ENCODE results near the gene TMEM151B.
"Not testable (repeated sequence)": the region's sequence is repeated elsewhere in the genome, so short reads cannot be mapped to it uniquely, and the experiment has no call there.

The TMEM151B gene

DNA sequence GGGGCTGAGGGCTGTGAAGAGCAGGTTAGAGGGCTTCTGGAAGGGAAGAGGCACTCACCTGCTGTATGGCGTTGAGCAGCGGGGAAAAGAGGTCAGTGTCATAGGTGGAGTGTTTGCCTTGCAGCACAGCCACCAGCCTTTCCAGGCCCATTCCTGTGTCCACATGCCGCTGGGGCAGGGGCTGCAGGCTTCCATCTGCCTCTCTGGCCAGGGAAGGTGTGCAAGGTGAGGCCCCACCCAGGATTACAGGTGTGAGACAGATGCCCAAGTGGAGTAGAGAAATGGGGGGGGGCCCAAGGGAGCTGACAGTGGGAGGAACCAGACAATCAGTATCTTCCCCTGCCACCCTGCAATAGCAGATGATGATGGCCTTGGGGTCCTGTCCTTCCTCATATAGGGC is 40.0 kb downstream of the TMEM151B start:
- CTCF ChIA-PET: interaction anchor here (1.3 to 16.0 kb wide), 5 partner anchors 10 to 73 kb away, joined by 3 to 158 read pairs (median 41); partner anchors contain the start of genes NFKBIE and TMEM151B

DNA sequence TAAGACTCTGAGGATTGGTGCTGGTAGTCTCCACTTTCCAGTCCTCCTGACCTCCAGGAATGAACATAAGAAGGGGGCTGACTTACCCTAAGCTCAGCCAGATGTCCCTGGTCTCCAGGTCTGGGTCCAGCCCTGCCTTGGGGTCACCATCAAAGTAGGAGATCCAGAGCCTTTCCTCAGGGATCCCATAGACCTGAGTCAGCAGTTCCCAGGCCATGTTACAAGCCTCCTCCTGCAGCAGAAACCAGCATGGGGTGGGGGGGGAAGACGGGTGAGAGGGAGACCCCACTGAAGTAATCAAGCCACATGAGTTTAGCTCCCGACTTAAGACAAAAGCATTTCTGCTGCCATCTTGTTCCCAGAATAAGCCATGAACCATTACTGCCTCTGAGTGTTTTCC is 41.1 kb downstream of the TMEM151B start:
- CTCF ChIA-PET: interaction anchor here (0.7 to 7.6 kb wide), 10 partner anchors 11 to 139 kb away, joined by 3 to 148 read pairs (median 4); partner anchors contain the start of gene TMEM151B
- TF ChIP-seq, protein P1, sequence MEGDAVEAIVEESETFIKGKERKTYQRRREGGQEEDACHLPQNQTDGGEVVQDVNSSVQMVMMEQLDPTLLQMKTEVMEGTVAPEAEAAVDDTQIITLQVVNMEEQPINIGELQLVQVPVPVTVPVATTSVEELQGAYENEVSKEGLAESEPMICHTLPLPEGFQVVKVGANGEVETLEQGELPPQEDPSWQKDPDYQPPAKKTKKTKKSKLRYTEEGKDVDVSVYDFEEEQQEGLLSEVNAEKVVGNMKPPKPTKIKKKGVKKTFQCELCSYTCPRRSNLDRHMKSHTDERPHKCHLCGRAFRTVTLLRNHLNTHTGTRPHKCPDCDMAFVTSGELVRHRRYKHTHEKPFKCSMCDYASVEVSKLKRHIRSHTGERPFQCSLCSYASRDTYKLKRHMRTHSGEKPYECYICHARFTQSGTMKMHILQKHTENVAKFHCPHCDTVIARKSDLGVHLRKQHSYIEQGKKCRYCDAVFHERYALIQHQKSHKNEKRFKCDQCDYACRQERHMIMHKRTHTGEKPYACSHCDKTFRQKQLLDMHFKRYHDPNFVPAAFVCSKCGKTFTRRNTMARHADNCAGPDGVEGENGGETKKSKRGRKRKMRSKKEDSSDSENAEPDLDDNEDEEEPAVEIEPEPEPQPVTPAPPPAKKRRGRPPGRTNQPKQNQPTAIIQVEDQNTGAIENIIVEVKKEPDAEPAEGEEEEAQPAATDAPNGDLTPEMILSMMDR (IDR thresholded peaks at IDR 0.05; ENCODE audit: insufficient read depth, low read length, missing control alignments): no peak

More for the DNA sequence above, 40.0 kb downstream of the TMEM151B start:
- TF ChIP-seq, protein P1 (IDR thresholded peaks at IDR 0.05; ENCODE audit: insufficient read depth, low read length, missing control alignments): no peak
- POLR2A ChIA-PET: no interaction called here
- no peak overlapping the region for H3K4me3 ChIP-seq (ENCODE audit: low read depth, low read length)
- DNase-seq (ENCODE audit: low read depth, low spot score): no peak

DNA sequence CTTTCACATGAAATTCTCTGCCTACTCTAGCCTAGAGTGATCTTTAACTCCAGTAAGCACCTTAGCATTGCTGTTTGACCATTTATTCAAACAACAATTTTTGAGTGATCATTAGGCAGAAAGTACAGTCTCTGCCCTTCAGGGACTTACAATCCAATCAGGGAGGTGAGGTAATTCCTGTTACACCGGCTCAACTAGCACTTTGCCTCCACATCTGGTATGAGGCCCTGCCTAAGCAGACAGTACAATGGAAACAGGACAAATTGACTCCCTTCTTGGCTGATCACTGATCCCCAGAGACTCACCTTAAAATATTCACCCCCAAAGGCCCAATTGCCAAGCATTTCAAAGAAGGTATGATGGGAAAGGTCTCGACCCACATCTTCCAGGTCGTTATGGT is 41.5 kb downstream of the TMEM151B start:
- peak overlapping the region; percentile 94 for H3K4me3 ChIP-seq (ENCODE audit: low read depth, low read length)
- TF ChIP-seq, protein P1 (IDR thresholded peaks at IDR 0.05; ENCODE audit: insufficient read depth, low read length, missing control alignments): no peak
- ChIA-PET POLR2A (no interaction called here), CTCF (interaction anchor here (0.7 to 7.6 kb wide), 14 partner anchors 11 to 150 kb away, joined by 3 to 148 read pairs (median 4); partner anchors contain the start of gene TMEM151B)
- DNase-seq (ENCODE audit: low read depth, low spot score): no peak

More for the DNA sequence above, 41.1 kb downstream of the TMEM151B start:
- POLR2A ChIA-PET: no interaction called here
- H3K4me3 ChIP-seq (ENCODE audit: low read depth, low read length): no peak overlapping the region
- no peak for DNase-seq (ENCODE audit: low read depth, low spot score)

DNA sequence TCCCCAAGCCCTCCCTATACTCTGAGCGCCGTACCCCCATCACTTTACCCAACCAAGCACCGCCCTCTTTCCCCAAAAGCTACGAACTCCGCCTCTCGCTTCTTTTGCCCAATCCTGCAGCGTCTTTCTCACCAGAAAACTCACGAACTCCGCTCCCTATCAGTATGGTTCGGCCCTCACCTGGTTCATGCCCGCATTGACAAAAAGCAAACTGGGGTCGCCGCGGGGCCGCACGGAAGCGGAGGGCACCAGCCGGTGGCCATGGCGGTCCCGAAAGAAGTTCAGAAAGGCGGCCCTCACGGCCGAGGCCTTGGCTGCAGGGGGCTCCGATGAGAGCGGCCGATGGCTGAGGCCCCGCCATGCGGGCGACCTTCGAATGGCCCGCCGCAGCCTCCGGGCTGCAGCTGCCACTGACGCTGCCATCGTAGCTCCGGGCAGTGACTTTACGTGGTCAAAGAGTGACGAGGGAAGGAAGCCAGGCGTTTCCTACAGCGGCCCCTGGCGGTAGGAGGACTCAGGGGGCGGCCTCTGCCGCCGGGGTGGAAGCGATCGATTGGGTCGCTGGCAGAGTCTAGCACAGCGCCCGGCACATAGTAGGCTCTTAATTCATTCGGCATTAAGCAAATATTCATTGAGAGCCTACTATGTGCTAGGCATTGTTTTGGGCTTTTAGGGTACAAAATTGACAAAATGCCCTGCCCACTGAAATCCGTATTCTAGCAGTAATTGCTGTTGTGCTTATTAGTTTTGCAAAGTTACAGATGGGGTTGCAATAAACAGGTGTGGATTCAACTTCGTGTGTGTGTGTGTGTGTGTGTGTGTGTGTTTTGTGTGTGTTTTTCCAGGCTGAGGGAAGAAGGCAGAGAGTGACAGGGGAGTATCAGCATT is 42.9 kb downstream of the TMEM151B start, which contains the start of gene AARS2:
Gene AARS2, minus strand, starts transcription at position 447 of the 888 bp plus-strand sequence. Its CDS starts 24 bp downstream, at position 423.
- POLR2A ChIA-PET: interaction anchor here (0.6 kb wide), 1 partner anchor 183 kb away, joined by 3 read pairs; no protein-coding TSS in a partner anchor
- H3K4me3 ChIP-seq (ENCODE audit: low read depth, low read length): peak within 1 kb of the TSS; percentile 94
- CTCF ChIA-PET: interaction anchor here (0.6 to 7.6 kb wide), 35 partner anchors 11 to 182 kb away, joined by 3 to 148 read pairs (median 4); partner anchors contain the start of genes SLC35B2 and TMEM151B
- DNase-seq (ENCODE audit: low read depth, low spot score): peak; percentile 37
- TF ChIP-seq, protein P1 (IDR thresholded peaks at IDR 0.05; ENCODE audit: insufficient read depth, low read length, missing control alignments): peak; percentile 97

DNA sequence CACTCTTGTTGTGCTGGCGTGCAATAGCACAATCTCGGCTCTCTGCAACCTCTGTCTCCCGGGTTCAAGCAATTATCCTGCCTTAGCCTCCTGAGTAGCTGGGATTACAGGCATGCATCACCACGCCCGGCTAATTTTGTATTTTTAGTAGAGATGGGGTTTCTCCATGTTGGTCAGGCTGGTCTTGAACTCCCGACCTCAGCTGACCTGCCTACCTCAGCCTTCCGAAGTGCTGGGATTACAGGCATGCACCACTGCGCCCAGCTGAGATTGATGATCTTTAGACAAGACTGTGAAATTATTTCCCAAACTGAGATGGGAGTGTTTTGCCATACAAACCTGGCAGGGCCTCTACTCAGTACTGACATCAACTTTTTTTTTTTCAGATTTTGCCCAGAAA is 44.4 kb downstream of the TMEM151B start:
- POLR2A ChIA-PET; DNase-seq (ENCODE audit: low read depth, low spot score); H3K4me3 ChIP-seq (ENCODE audit: low read depth, low read length): not testable (repeated sequence)
- CTCF ChIA-PET: interaction anchor here (0.6 to 7.6 kb wide), 13 partner anchors 10 to 1996 kb away, joined by 3 to 148 read pairs (median 6); partner anchors contain the start of gene TMEM151B

DNA sequence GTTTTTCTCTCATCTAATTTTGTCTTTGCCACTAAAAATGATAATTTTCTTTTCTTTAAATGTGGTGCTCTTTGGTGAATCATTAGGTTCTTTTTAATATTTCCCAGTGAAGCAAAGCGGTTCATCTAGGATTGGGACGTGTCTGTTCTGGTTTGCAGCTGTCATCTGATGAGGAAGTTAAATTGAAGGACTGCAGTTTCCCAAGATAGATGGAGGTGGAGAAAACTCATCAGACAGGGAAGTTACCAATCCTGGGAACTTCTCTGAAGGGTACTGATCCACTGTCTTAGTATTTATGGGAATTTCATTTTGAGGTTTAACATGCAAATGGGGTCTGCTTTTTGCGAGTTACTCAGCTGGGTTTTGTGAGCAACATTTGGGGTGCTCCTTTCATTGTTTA is 45.3 kb downstream of the TMEM151B start:
- DNase-seq (ENCODE audit: low read depth, low spot score): no peak
- H3K4me3 ChIP-seq (ENCODE audit: low read depth, low read length): no peak overlapping the region
- ChIA-PET CTCF (interaction anchor here (1.7 to 7.6 kb wide), 3 partner anchors 15 to 28 kb away, joined by 7 to 148 read pairs (median 45); no protein-coding TSS in a partner anchor), POLR2A (no interaction called here)
- TF ChIP-seq, protein P1 (IDR thresholded peaks at IDR 0.05; ENCODE audit: insufficient read depth, low read length, missing control alignments): no peak
